ENCODE measurements around the gene PTGFRN.

- TF ChIP-seq, protein P1, sequence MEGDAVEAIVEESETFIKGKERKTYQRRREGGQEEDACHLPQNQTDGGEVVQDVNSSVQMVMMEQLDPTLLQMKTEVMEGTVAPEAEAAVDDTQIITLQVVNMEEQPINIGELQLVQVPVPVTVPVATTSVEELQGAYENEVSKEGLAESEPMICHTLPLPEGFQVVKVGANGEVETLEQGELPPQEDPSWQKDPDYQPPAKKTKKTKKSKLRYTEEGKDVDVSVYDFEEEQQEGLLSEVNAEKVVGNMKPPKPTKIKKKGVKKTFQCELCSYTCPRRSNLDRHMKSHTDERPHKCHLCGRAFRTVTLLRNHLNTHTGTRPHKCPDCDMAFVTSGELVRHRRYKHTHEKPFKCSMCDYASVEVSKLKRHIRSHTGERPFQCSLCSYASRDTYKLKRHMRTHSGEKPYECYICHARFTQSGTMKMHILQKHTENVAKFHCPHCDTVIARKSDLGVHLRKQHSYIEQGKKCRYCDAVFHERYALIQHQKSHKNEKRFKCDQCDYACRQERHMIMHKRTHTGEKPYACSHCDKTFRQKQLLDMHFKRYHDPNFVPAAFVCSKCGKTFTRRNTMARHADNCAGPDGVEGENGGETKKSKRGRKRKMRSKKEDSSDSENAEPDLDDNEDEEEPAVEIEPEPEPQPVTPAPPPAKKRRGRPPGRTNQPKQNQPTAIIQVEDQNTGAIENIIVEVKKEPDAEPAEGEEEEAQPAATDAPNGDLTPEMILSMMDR (IDR thresholded peaks at IDR 0.05; ENCODE audit: low read depth, low read length, missing input control) = no peak
- TF ChIP-seq TAF1 (conservative IDR thresholded peaks at IDR 0.05) = no peak
- no peak for TF ChIP-seq MAX (IDR thresholded peaks at IDR 0.05)
- no peak for TF ChIP-seq RAD21 (IDR thresholded peaks at IDR 0.05)
- TF ChIP-seq FOXA1 (IDR thresholded peaks at IDR 0.05) = no peak
- TF ChIP-seq ZBTB33 (IDR thresholded peaks at IDR 0.05) = no peak
Observed at GRCh38 chr1:116954440-116954839, 44.7 kb downstream of the PTGFRN start.
